ENCODE measurements around the gene GPR31.

GPR31 gene

GRCh38 chr6:167139761-167140160 lies 18.0 kb downstream of the GPR31 start:
- H3K27me3 ChIP-seq (ENCODE audit: control insufficient read depth, insufficient read depth, low read length), result no peaks in the 10 kb centered on the region
- H3K9ac ChIP-seq (ENCODE audit: low read depth, low read length), result no peak overlapping the region
- peaks cover 16% of the 10 kb centered on the region; the same call in 1 of the 2 replicates for H3K4me1 ChIP-seq (ENCODE audit: control insufficient read depth, insufficient read depth, low read length)
- H3K4me3 ChIP-seq (ENCODE audit: low read depth, low read length), result no peak overlapping the region
- no peaks in the 10 kb centered on the region for H3K36me3 ChIP-seq (ENCODE audit: control insufficient read depth, insufficient read depth, low read length)
- no peaks in the 10 kb centered on the region for H3K9me3 ChIP-seq (ENCODE audit: control insufficient read depth, insufficient read depth, low read length)
- H3K27ac ChIP-seq (ENCODE audit: low read depth, low read length), result no peak overlapping the region

- H3K9ac ChIP-seq (ENCODE audit: low read depth, low read length), result no peak overlapping the region
- H3K4me3 ChIP-seq (ENCODE audit: low read depth, low read length), result no peak overlapping the region
- H3K9me3 ChIP-seq (ENCODE audit: control insufficient read depth, insufficient read depth, low read length), result no peaks in the 10 kb centered on the region
- H3K27me3 ChIP-seq (ENCODE audit: control insufficient read depth, insufficient read depth, low read length), result no peaks in the 10 kb centered on the region
- no peak overlapping the region for H3K27ac ChIP-seq (ENCODE audit: low read depth, low read length)
- peaks cover 16% of the 10 kb centered on the region; the same call in 1 of the 2 replicates for H3K4me1 ChIP-seq (ENCODE audit: control insufficient read depth, insufficient read depth, low read length)
- H3K36me3 ChIP-seq (ENCODE audit: control insufficient read depth, insufficient read depth, low read length), result no peaks in the 10 kb centered on the region
Observed at GRCh38 chr6:167137881-167138280, 19.9 kb downstream of the GPR31 start.

GRCh38 chr6:167137081-167137480 lies 20.7 kb downstream of the GPR31 start:
- Histone ChIP-seq H3K4me3 (ENCODE audit: low read depth, low read length) (no peak overlapping the region), H3K9me3 (ENCODE audit: control insufficient read depth, insufficient read depth, low read length) (no peaks in the 10 kb centered on the region), H3K36me3 (ENCODE audit: control insufficient read depth, insufficient read depth, low read length) (no peaks in the 10 kb centered on the region), H3K27ac (ENCODE audit: low read depth, low read length) (no peak overlapping the region), H3K9ac (ENCODE audit: low read depth, low read length) (no peak overlapping the region), H3K27me3 (ENCODE audit: control insufficient read depth, insufficient read depth, low read length) (no peaks in the 10 kb centered on the region), H3K4me1 (ENCODE audit: control insufficient read depth, insufficient read depth, low read length) (peaks cover 15% of the 10 kb centered on the region; the same call in 1 of the 2 replicates)

- Histone ChIP-seq H3K36me3 (ENCODE audit: control insufficient read depth, insufficient read depth, low read length) (no peaks in the 10 kb centered on the region), H3K4me1 (ENCODE audit: control insufficient read depth, insufficient read depth, low read length) (peaks cover 11% of the 10 kb centered on the region; the same call in 1 of the 2 replicates), H3K27me3 (ENCODE audit: control insufficient read depth, insufficient read depth, low read length) (no peaks in the 10 kb centered on the region), H3K27ac (ENCODE audit: low read depth, low read length) (no peak overlapping the region), H3K9me3 (ENCODE audit: control insufficient read depth, insufficient read depth, low read length) (no peaks in the 10 kb centered on the region), H3K4me3 (ENCODE audit: low read depth, low read length) (no peak overlapping the region), H3K9ac (ENCODE audit: low read depth, low read length) (no peak overlapping the region)
Observed at GRCh38 chr6:167136376-167136775, 21.4 kb downstream of the GPR31 start.

- no peaks in the 10 kb centered on the region for H3K36me3 ChIP-seq (ENCODE audit: control insufficient read depth, insufficient read depth, low read length)
- H3K27me3 ChIP-seq (ENCODE audit: control insufficient read depth, insufficient read depth, low read length), result no peaks in the 10 kb centered on the region
- H3K9ac ChIP-seq (ENCODE audit: low read depth, low read length), result no peak overlapping the region
- no peaks in the 10 kb centered on the region for H3K9me3 ChIP-seq (ENCODE audit: control insufficient read depth, insufficient read depth, low read length)
- no peak overlapping the region for H3K27ac ChIP-seq (ENCODE audit: low read depth, low read length)
- H3K4me3 ChIP-seq (ENCODE audit: low read depth, low read length), result no peak overlapping the region
- no peaks in the 10 kb centered on the region for H3K4me1 ChIP-seq (ENCODE audit: control insufficient read depth, insufficient read depth, low read length)
Observed at GRCh38 chr6:167134448-167135328, 23.1 kb downstream of the GPR31 start.

GRCh38 chr6:167130712-167131684 lies 26.8 kb downstream of the GPR31 start:
- Histone ChIP-seq H3K36me3 (ENCODE audit: control insufficient read depth, insufficient read depth, low read length) (no peaks in the 10 kb centered on the region), H3K27ac (ENCODE audit: low read depth, low read length) (no peak overlapping the region), H3K9me3 (ENCODE audit: control insufficient read depth, insufficient read depth, low read length) (no peaks in the 10 kb centered on the region), H3K4me3 (ENCODE audit: low read depth, low read length) (no peak overlapping the region), H3K9ac (ENCODE audit: low read depth, low read length) (no peak overlapping the region), H3K4me1 (ENCODE audit: control insufficient read depth, insufficient read depth, low read length) (no peaks in the 10 kb centered on the region), H3K27me3 (ENCODE audit: control insufficient read depth, insufficient read depth, low read length) (no peaks in the 10 kb centered on the region)

- Histone ChIP-seq H3K27me3 (ENCODE audit: control insufficient read depth, insufficient read depth, low read length) (no peaks in the 10 kb centered on the region), H3K9me3 (ENCODE audit: control insufficient read depth, insufficient read depth, low read length) (no peaks in the 10 kb centered on the region), H3K9ac (ENCODE audit: low read depth, low read length) (no peak overlapping the region), H3K4me3 (ENCODE audit: low read depth, low read length) (no peak overlapping the region), H3K36me3 (ENCODE audit: control insufficient read depth, insufficient read depth, low read length) (no peaks in the 10 kb centered on the region), H3K4me1 (ENCODE audit: control insufficient read depth, insufficient read depth, low read length) (no peaks in the 10 kb centered on the region), H3K27ac (ENCODE audit: low read depth, low read length) (no peak overlapping the region)
Observed at GRCh38 chr6:167130008-167130677, 27.6 kb downstream of the GPR31 start.

GRCh38 chr6:167129562-167129961 lies 28.2 kb downstream of the GPR31 start:
- H3K36me3 ChIP-seq (ENCODE audit: control insufficient read depth, insufficient read depth, low read length), result no peaks in the 10 kb centered on the region
- no peak overlapping the region for H3K4me3 ChIP-seq (ENCODE audit: low read depth, low read length)

GRCh38 chr6:167129159-167129558 lies 28.6 kb downstream of the GPR31 start:
- Histone ChIP-seq H3K9ac (ENCODE audit: low read depth, low read length) (no peak overlapping the region), H3K27me3 (ENCODE audit: control insufficient read depth, insufficient read depth, low read length) (no peaks in the 10 kb centered on the region)

More at GRCh38 chr6:167129562-167129961, 28.2 kb downstream of the GPR31 start:
- Histone ChIP-seq H3K4me1 (ENCODE audit: control insufficient read depth, insufficient read depth, low read length) (no peaks in the 10 kb centered on the region), H3K9me3 (ENCODE audit: control insufficient read depth, insufficient read depth, low read length) (no peaks in the 10 kb centered on the region), H3K9ac (ENCODE audit: low read depth, low read length) (no peak overlapping the region), H3K27me3 (ENCODE audit: control insufficient read depth, insufficient read depth, low read length) (no peaks in the 10 kb centered on the region), H3K27ac (ENCODE audit: low read depth, low read length) (no peak overlapping the region)

GRCh38 chr6:167127785-167128531 lies 29.8 kb downstream of the GPR31 start:
- no peaks in the 10 kb centered on the region for H3K36me3 ChIP-seq (ENCODE audit: control insufficient read depth, insufficient read depth, low read length)
- no peaks in the 10 kb centered on the region for H3K4me1 ChIP-seq (ENCODE audit: control insufficient read depth, insufficient read depth, low read length)
- no peaks in the 10 kb centered on the region for H3K27me3 ChIP-seq (ENCODE audit: control insufficient read depth, insufficient read depth, low read length)
- H3K27ac ChIP-seq (ENCODE audit: low read depth, low read length), result no peak overlapping the region
- no peak overlapping the region for H3K4me3 ChIP-seq (ENCODE audit: low read depth, low read length)
- no peak overlapping the region for H3K9ac ChIP-seq (ENCODE audit: low read depth, low read length)
- H3K9me3 ChIP-seq (ENCODE audit: control insufficient read depth, insufficient read depth, low read length), result no peaks in the 10 kb centered on the region

More at GRCh38 chr6:167129159-167129558, 28.6 kb downstream of the GPR31 start:
- Histone ChIP-seq H3K4me3 (ENCODE audit: low read depth, low read length) (no peak overlapping the region), H3K27ac (ENCODE audit: low read depth, low read length) (no peak overlapping the region), H3K9me3 (ENCODE audit: control insufficient read depth, insufficient read depth, low read length) (no peaks in the 10 kb centered on the region), H3K36me3 (ENCODE audit: control insufficient read depth, insufficient read depth, low read length) (no peaks in the 10 kb centered on the region), H3K4me1 (ENCODE audit: control insufficient read depth, insufficient read depth, low read length) (no peaks in the 10 kb centered on the region)

All from HUES48 (cell line).